GM23338 (cell line): ENCODE results near the gene MOB3B. TPM values are rescaled to one million over a fixed set of nuclear protein-coding genes. Genes with fewer than 3 reads are reported as not detected.

Experiments used
- ATAC-seq: fragments of 200-7000 bp; cut with Tn5 transposase; 3 replicates; pipeline ENCODE4 v1.9.1; 2020
- DNase-seq: peaks from one replicate; pipeline ENCODE4 v3.0.0-alpha.2; 2015; ENCODE audit warnings: low spot score
- H2AFZ ChIP-seq: fragments of 200-600 bp; sonication (generic); 2 replicates; pipeline ENCODE4 v1.8.0; 2016; ENCODE audit warnings: antibody characterized with exemption, mild to moderate bottlenecking, moderate library complexity
- H3F3A ChIP-seq: fragments of 200-600 bp; sonication (generic); replicated peaks from 2 replicates; pipeline ENCODE4 v1.8.0; 2017; ENCODE audit warnings: antibody characterized with exemption, mixed run types, low read depth
- H3K27ac ChIP-seq: fragments of 200-600 bp; sonication (generic); 2 replicates; pipeline ENCODE4 v1.6.1; 2016; ENCODE audit warnings: low read depth
- H3K27me3 ChIP-seq: fragments of 200-600 bp; sonication (generic); 2 replicates; pipeline ENCODE4 v1.8.0; 2016; ENCODE audit warnings: mild to moderate bottlenecking, mixed run types, moderate library complexity; ENCODE audit not compliant: insufficient read depth
- H3K36me3 ChIP-seq: fragments of 200-600 bp; sonication (generic); 2 replicates; pipeline ENCODE4 v1.8.0; 2016; ENCODE audit warnings: mild to moderate bottlenecking; ENCODE audit not compliant: insufficient read depth
- H3K4me1 ChIP-seq: fragments of 200-600 bp; sonication (generic); 2 replicates; pipeline ENCODE4 v1.8.0; 2016; ENCODE audit warnings: mild to moderate bottlenecking, moderate library complexity; ENCODE audit not compliant: insufficient read depth
- H3K4me2 ChIP-seq: fragments of 200-600 bp; sonication (generic); 2 replicates; pipeline ENCODE4 v1.7.1; 2017; ENCODE audit warnings: mixed run types
- H3K4me3 ChIP-seq: fragments of 200-600 bp; sonication (generic); 2 replicates; pipeline ENCODE4 v1.6.1; 2016; ENCODE audit warnings: mixed run types
- H3K79me2 ChIP-seq: fragments of 200-600 bp; sonication (generic); replicated peaks from 2 replicates; pipeline ENCODE4 v1.8.0; 2017; ENCODE audit warnings: mild to moderate bottlenecking; ENCODE audit not compliant: insufficient read depth
- H3K9me2 ChIP-seq: fragments of 200-600 bp; sonication (generic); 2 replicates; pipeline ENCODE4 v1.8.0; 2017; ENCODE audit not compliant: insufficient read depth
- H4K20me1 ChIP-seq: fragments of 200-600 bp; sonication (generic); replicated peaks from 2 replicates; pipeline ENCODE4 v1.8.0; 2017; ENCODE audit warnings: mild to moderate bottlenecking; ENCODE audit not compliant: insufficient read depth
- H3K27ac Mint-ChIP-seq: 2 replicates; pipeline ENCODE4 v1.8.0; 2020; ENCODE audit warnings: inconsistent platforms, mild to moderate bottlenecking, moderate library complexity, mixed read lengths
- H3K27me3 Mint-ChIP-seq: 3 replicates; pipeline ENCODE4 v1.8.0; 2022; ENCODE audit warnings: low read depth, mild to moderate bottlenecking, moderate library complexity, mixed read lengths, inconsistent platforms; ENCODE audit not compliant: insufficient read depth, poor library complexity
- H3K36me3 Mint-ChIP-seq: 3 replicates; pipeline ENCODE4 v1.8.0; 2021; ENCODE audit warnings: low read depth, mild to moderate bottlenecking, inconsistent platforms, moderate library complexity, mixed read lengths
- H3K4me1 Mint-ChIP-seq: 3 replicates; pipeline ENCODE4 v1.8.0; 2020; ENCODE audit warnings: mild to moderate bottlenecking, inconsistent platforms, mixed read lengths
- H3K4me3 Mint-ChIP-seq: 3 replicates; pipeline ENCODE4 v1.8.0; 2021; ENCODE audit warnings: moderate library complexity, mild to moderate bottlenecking, inconsistent platforms, mixed read lengths
- H3K9me3 Mint-ChIP-seq: 3 replicates; pipeline ENCODE4 v1.8.0; 2020; ENCODE audit warnings: moderate library complexity, mild to moderate bottlenecking, inconsistent platforms, mixed read lengths
- CREB1 ChIP-seq: fragments of 250-450 bp; sonication (Bioruptor Pico); IDR thresholded peaks from 2 replicates; pipeline ENCODE4 v1.5.0; 2020; ENCODE audit warnings: low read depth, mild to moderate bottlenecking, moderate library complexity
- ETS1 ChIP-seq: IDR thresholded peaks from 2 replicates; pipeline ENCODE4 v1.6.1; 2016; ENCODE audit warnings: antibody characterized with exemption
- EZH2 ChIP-seq: fragments of 200-600 bp; sonication (generic); IDR thresholded peaks from one replicate; pipeline ENCODE4 v1.8.0; 2017; ENCODE audit warnings: antibody characterized with exemption, mild to moderate bottlenecking, low read depth; ENCODE audit not compliant: unreplicated experiment
- EZH2phosphoT487 ChIP-seq: fragments of 200-600 bp; sonication (generic); IDR thresholded peaks from one replicate; pipeline ENCODE4 v1.8.1; 2018; ENCODE audit warnings: antibody characterized with exemption; ENCODE audit not compliant: unreplicated experiment
- JUNB ChIP-seq: IDR thresholded peaks from one replicate; pipeline ENCODE4 v1.6.1; 2016; ENCODE audit warnings: antibody characterized with exemption; ENCODE audit not compliant: unreplicated experiment
- NANOG ChIP-seq: IDR thresholded peaks from 2 replicates; pipeline ENCODE4 v1.6.1; 2016; ENCODE audit warnings: antibody characterized with exemption, borderline replicate concordance
- POLR2AphosphoS5 ChIP-seq: IDR thresholded peaks from 2 replicates; pipeline ENCODE4 v1.6.1; 2016; ENCODE audit warnings: antibody characterized with exemption, low read depth
- STAT1 ChIP-seq: IDR thresholded peaks from one replicate; pipeline ENCODE4 v1.6.1; 2016; ENCODE audit warnings: antibody characterized with exemption; ENCODE audit not compliant: unreplicated experiment
- ZNF114 ChIP-seq: fragments of 250-450 bp; sonication (Bioruptor Pico); IDR thresholded peaks from 2 replicates; pipeline ENCODE4 v1.5.0; 2020; ENCODE audit warnings: mild to moderate bottlenecking, moderate library complexity
- ZNF331 ChIP-seq: fragments of 250-450 bp; sonication (Bioruptor Pico); IDR thresholded peaks from 2 replicates; pipeline ENCODE4 v1.5.0; 2020; ENCODE audit warnings: low read depth, mild to moderate bottlenecking, moderate library complexity
- polyA plus RNA-seq: library from polyadenylated mRNA; unstranded; fragments of >200 nt; fragmentation: Nextera tagmentation; extraction: Ambion mirVana; gene quantifications from 2 replicates; pipeline ENCODE4 v1.2.1, GENCODE V29; 2016
- total RNA-seq: library from RNA; depleted of rRNA; stranded (reverse); fragments of >200 nt; shearing (Covaris generic); gene quantifications from 2 replicates; pipeline ENCODE4 v1.2.3, GENCODE V29; 2014
- TF ChIP-seq, protein P1 (sequence below): IDR thresholded peaks from one replicate; pipeline ENCODE4 v1.6.1; 2018; ENCODE audit warnings: antibody characterized with exemption; ENCODE audit not compliant: unreplicated experiment
- TF ChIP-seq, protein P2 (sequence below), 2 experiments: fragments of 200-600 bp in 1 of 2; sonication (generic) in 1 of 2; conservative IDR thresholded peaks; 2 replicates each; pipeline versions ENCODE4 v1.5.1 to v1.6.1; 2016 to 2017; ENCODE audit warnings: antibody characterized with exemption in 2 of 2, low read depth in 2 of 2, mild to moderate bottlenecking in 2 of 2, moderate library complexity in 1 of 2

The MOB3B gene
- total and polyA plus RNA-seq, 2 experiments from 2014 or later: 7.6 to 12.1 TPM

DNA sequence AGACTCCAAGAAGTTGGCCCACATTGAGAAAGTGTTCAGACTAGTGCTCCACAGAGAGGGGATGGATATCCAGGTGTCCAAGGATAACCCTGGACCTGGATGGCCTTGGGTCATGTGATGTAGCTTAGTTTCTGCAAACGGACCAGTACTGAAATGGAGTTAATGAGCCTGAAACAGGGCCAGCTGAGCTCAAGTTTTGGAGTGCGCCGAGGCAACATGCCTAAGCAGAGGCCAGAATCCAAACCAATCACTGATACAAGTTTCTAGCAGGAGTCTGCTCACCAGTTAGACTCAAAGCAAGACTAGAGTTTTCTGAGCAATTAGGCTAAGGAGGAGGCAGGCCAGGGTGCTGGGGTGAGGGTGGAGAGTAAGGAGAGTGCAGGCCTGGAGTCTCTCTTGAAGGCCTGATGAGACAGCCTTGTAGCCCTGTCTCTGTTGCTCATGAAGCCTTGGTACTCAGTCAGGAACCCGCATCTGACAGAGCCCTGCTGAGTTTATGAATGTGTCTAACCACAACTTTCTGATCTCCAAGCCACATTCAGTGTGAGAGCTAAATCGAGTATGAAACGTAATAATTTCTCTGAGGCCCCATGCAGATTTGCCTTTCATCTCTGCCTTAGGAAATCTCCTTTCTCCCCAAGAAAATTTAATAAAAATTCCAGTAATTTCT, 163.8 kb downstream of the MOB3B start (continued):
- no peak for TF ChIP-seq CREB1 (CRISPR knock-in tag)
- TF ChIP-seq ETS1: no peak
- TF ChIP-seq, protein P1, sequence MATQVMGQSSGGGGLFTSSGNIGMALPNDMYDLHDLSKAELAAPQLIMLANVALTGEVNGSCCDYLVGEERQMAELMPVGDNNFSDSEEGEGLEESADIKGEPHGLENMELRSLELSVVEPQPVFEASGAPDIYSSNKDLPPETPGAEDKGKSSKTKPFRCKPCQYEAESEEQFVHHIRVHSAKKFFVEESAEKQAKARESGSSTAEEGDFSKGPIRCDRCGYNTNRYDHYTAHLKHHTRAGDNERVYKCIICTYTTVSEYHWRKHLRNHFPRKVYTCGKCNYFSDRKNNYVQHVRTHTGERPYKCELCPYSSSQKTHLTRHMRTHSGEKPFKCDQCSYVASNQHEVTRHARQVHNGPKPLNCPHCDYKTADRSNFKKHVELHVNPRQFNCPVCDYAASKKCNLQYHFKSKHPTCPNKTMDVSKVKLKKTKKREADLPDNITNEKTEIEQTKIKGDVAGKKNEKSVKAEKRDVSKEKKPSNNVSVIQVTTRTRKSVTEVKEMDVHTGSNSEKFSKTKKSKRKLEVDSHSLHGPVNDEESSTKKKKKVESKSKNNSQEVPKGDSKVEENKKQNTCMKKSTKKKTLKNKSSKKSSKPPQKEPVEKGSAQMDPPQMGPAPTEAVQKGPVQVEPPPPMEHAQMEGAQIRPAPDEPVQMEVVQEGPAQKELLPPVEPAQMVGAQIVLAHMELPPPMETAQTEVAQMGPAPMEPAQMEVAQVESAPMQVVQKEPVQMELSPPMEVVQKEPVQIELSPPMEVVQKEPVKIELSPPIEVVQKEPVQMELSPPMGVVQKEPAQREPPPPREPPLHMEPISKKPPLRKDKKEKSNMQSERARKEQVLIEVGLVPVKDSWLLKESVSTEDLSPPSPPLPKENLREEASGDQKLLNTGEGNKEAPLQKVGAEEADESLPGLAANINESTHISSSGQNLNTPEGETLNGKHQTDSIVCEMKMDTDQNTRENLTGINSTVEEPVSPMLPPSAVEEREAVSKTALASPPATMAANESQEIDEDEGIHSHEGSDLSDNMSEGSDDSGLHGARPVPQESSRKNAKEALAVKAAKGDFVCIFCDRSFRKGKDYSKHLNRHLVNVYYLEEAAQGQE: no peak
- TF ChIP-seq NANOG: no peak
- TF ChIP-seq STAT1: no peak

DNA sequence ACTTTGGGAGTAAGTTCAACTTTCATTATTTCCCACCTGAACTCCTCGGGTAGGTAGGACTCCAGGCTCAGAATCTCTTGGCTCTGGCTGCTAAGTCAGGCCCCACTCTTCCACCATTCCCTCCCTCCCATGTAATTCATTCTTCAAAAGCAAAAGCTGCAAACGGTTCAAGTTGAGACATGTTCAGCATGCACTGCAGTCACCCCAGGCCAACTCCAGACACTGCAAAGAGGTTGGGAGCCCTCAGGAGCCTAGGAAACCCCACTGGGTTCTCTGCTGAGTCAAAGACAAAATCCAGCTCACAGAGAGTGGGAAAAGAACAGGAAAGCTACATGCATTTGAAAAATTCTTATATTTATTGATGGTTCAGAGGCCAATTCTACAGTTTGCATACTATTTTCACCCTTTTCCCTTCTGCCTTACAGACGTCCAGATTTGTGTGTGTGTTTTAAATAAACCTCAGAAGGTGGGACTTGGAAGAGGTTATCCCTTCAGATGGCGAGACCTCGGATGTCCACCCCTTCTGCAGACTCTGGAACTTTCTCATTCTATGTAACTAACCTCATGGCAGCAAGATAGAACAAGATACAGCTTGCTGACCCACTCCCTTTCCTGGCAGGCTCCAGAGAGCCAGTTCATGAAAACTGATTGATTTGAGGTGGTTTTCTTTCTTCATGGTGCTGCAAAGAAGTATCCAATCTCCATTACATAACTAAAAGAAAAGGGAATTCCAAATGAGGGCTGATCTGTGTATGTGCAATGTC, 167.0 kb downstream of the MOB3B start:
- Histone ChIP-seq H3K79me2 (no peaks in the 10 kb centered on the region), H3K4me2 (no peak overlapping the region), H3K27ac (no peak overlapping the region), H3K27me3 (no peaks in the 10 kb centered on the region), H2AFZ (no peak overlapping the region), H3K4me3 (no peak overlapping the region), H4K20me1 (no peaks in the 10 kb centered on the region), H3K4me1 (peaks cover 25% of the 10 kb centered on the region), H3F3A (no peaks in the 10 kb centered on the region), H3K36me3 (no peaks in the 10 kb centered on the region), H3K9me2 (no peaks in the 10 kb centered on the region)
- H3K27me3 Mint-ChIP-seq: peaks cover 7% of the 10 kb centered on the region
- no peak for DNase-seq
- H3K36me3 Mint-ChIP-seq: peaks cover 17% of the 10 kb centered on the region; the same call in 2 of the 3 replicates
- no peaks in the 10 kb centered on the region for H3K9me3 Mint-ChIP-seq
- peak overlapping the region; percentile 77 for H3K27ac Mint-ChIP-seq
- peaks cover 43% of the 10 kb centered on the region for H3K4me1 Mint-ChIP-seq
- ATAC-seq: no peak; the same call in 2 of the 3 replicates
- no peak overlapping the region for H3K4me3 Mint-ChIP-seq
- TF ChIP-seq ZNF114 (no peak), EZH2 (no peak), EZH2phosphoT487 (no peak), CREB1 (CRISPR knock-in tag) (no peak), POLR2AphosphoS5 (no peak), ZNF331 (no peak), STAT1 (no peak), ETS1 (no peak), NANOG (no peak), JUNB (no peak)
- TF ChIP-seq, protein P1: no peak
- TF ChIP-seq, protein P2, sequence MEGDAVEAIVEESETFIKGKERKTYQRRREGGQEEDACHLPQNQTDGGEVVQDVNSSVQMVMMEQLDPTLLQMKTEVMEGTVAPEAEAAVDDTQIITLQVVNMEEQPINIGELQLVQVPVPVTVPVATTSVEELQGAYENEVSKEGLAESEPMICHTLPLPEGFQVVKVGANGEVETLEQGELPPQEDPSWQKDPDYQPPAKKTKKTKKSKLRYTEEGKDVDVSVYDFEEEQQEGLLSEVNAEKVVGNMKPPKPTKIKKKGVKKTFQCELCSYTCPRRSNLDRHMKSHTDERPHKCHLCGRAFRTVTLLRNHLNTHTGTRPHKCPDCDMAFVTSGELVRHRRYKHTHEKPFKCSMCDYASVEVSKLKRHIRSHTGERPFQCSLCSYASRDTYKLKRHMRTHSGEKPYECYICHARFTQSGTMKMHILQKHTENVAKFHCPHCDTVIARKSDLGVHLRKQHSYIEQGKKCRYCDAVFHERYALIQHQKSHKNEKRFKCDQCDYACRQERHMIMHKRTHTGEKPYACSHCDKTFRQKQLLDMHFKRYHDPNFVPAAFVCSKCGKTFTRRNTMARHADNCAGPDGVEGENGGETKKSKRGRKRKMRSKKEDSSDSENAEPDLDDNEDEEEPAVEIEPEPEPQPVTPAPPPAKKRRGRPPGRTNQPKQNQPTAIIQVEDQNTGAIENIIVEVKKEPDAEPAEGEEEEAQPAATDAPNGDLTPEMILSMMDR (conservative IDR thresholded peaks at IDR 0.05; ENCODE audit: low read depth in 2 of 2): no peak
